H1 (cell line): ENCODE data around the gene CLIC3. TPM values are rescaled to one million over a fixed set of nuclear protein-coding genes. Genes with fewer than 3 reads are reported as not detected.

Experiments
- CTCF ChIA-PET: fragments of 300-600 bp; sonication (Branson Sonifier 250); formaldehyde crosslinking; loops from one replicate; lab custom pipeline; 2021; ENCODE audit not compliant: partially characterized antibody; lab: Charles Lee
- POLR2A ChIA-PET: fragments of 300-600 bp; sonication (Branson Sonifier 250); formaldehyde crosslinking; loops from one replicate; lab custom pipeline; 2021; ENCODE audit warnings: inconsistent platforms; ENCODE audit not compliant: partially characterized antibody; lab: Charles Lee
- DNase-seq, 2 experiments: peaks; one replicate each; pipeline versions ENCODE4 v3.0.0 to v3.0.0-alpha.2; 2010 to 2022; ENCODE audit warnings: low spot score in 2 of 2, low read depth in 1 of 2, mixed read lengths in 1 of 2
- FAIRE-seq: peaks from 2 replicates; lab custom pipeline; 2011; peaks lifted over from hg19 to GRCh38; lab: Jason Lieb, UNC
- H2AFZ ChIP-seq: 2 replicates; pipeline ENCODE4 v1.8.1; 2012; ENCODE audit warnings: low read length, inconsistent platforms
- H2AK5ac ChIP-seq: 2 replicates; pipeline ENCODE4 v1.6.1; 2013; ENCODE audit warnings: low read depth, low read length
- H2BK120ac ChIP-seq: replicated peaks from 2 replicates; pipeline ENCODE3; 2013; ENCODE audit warnings: low read depth, low read length, inconsistent platforms
- H2BK12ac ChIP-seq: 2 replicates; pipeline ENCODE4 v1.6.1; 2013; ENCODE audit warnings: low read depth, low read length
- H2BK15ac ChIP-seq: 2 replicates; pipeline ENCODE4 v1.6.1; 2013; ENCODE audit warnings: low read length
- H2BK20ac ChIP-seq: 2 replicates; pipeline ENCODE4 v1.6.1; 2013; ENCODE audit warnings: low read length
- H2BK5ac ChIP-seq: 2 replicates; pipeline ENCODE4 v1.6.1; 2013; ENCODE audit warnings: low read depth, low read length
- H3K14ac ChIP-seq: 2 replicates; pipeline ENCODE4 v1.6.1; 2013; ENCODE audit warnings: inconsistent platforms; ENCODE audit not compliant: insufficient read length
- H3K18ac ChIP-seq: 2 replicates; pipeline ENCODE4 v1.6.1; 2013; ENCODE audit warnings: low read length; ENCODE audit errors: extremely low read depth
- H3K23ac ChIP-seq: 2 replicates; pipeline ENCODE4 v1.6.1; 2013; ENCODE audit warnings: inconsistent platforms; ENCODE audit not compliant: insufficient read length
- H3K23me2 ChIP-seq: 2 replicates; pipeline ENCODE4 v1.6.1; 2013; ENCODE audit warnings: low read depth, low read length
- H3K27ac ChIP-seq: 2 replicates; pipeline ENCODE4 v1.6.1; 2011; ENCODE audit warnings: low read depth, low read length, inconsistent platforms
- H3K27me3 ChIP-seq, 4 experiments: replicated peaks in 1 of 4; 1 replicate in 1 of 4; 2 replicates in 3 of 4; pipeline versions ENCODE4 v1.6.1 to v1.8.1; 2011 to 2013; ENCODE audit warnings: low read length in 3 of 4, mild to moderate bottlenecking in 3 of 4, inconsistent platforms in 2 of 4, mixed read lengths in 2 of 4, moderate library complexity in 1 of 4; ENCODE audit not compliant: control insufficient read depth in 3 of 4, insufficient read depth in 3 of 4; ENCODE audit errors: extremely low read depth in 1 of 4
- H3K36me3 ChIP-seq, 4 experiments: 2 replicates each; pipeline versions ENCODE4 v1.6.1 to v1.8.1; 2011 to 2013; ENCODE audit warnings: mild to moderate bottlenecking in 4 of 4, low read length in 3 of 4, moderate library complexity in 2 of 4, control low read depth in 1 of 4, inconsistent platforms in 1 of 4; ENCODE audit not compliant: insufficient read depth in 4 of 4, control insufficient read depth in 2 of 4
- H3K4ac ChIP-seq: replicated peaks from 2 replicates; pipeline ENCODE3; 2013; ENCODE audit warnings: low read length, low read depth, mixed read lengths, inconsistent platforms; ENCODE audit not compliant: insufficient read length
- H3K4me1 ChIP-seq, 4 experiments: replicated peaks in 1 of 4; 1 replicate in 1 of 4; 2 replicates in 3 of 4; pipeline versions ENCODE4 v1.6.1 to v1.8.1; 2011 to 2013; ENCODE audit warnings: low read length in 3 of 4, inconsistent platforms in 2 of 4, mixed read lengths in 1 of 4; ENCODE audit not compliant: insufficient read depth in 4 of 4, control insufficient read depth in 3 of 4
- H3K4me2 ChIP-seq, 2 experiments: 2 replicates each; pipeline versions ENCODE4 v1.6.1 to v1.8.1; 2011 to 2013; ENCODE audit warnings: low read depth in 2 of 2, low read length in 2 of 2, control low read depth in 1 of 2, inconsistent platforms in 1 of 2, mild to moderate bottlenecking in 1 of 2; ENCODE audit not compliant: insufficient read depth in 1 of 2
- H3K4me3 ChIP-seq, 4 experiments: fragments of 200-600, 300-600 bp in 1 of 4; sonication (generic), shearing (Covaris generic), sonication (Bioruptor Twin) in 1 of 4; 2 replicates each; pipeline versions ENCODE4 v1.5.1 to v1.8.1; 2011 to 2016; ENCODE audit warnings: low read length in 4 of 4, low read depth in 3 of 4, control low read depth in 2 of 4, inconsistent platforms in 2 of 4, mild to moderate bottlenecking in 2 of 4, mixed read lengths in 1 of 4, moderate library complexity in 1 of 4; ENCODE audit not compliant: insufficient read depth in 2 of 4; ENCODE audit errors: extremely low read depth in 1 of 4
- H3K56ac ChIP-seq: replicated peaks from 2 replicates; pipeline ENCODE3; 2013; ENCODE audit warnings: low read depth, mild to moderate bottlenecking, mixed read lengths, low read length, inconsistent platforms; ENCODE audit not compliant: insufficient read length
- H3K79me1 ChIP-seq: 2 replicates; pipeline ENCODE4 v1.6.1; 2013; ENCODE audit warnings: low read depth, low read length, control low read depth
- H3K79me2 ChIP-seq, 2 experiments: 2 replicates each; pipeline versions ENCODE4 v1.6.1 to v1.8.1; 2012 to 2013; ENCODE audit warnings: low read length in 2 of 2, mild to moderate bottlenecking in 2 of 2, inconsistent platforms in 1 of 2; ENCODE audit not compliant: insufficient read depth in 2 of 2, control insufficient read depth in 1 of 2
- H3K9ac ChIP-seq, 4 experiments: replicated peaks in 1 of 4; 1 replicate in 1 of 4; 2 replicates in 3 of 4; pipeline versions ENCODE4 v1.6.1 to v1.8.1; 2011 to 2013; ENCODE audit warnings: low read depth in 3 of 4, low read length in 3 of 4, control low read depth in 2 of 4, mild to moderate bottlenecking in 2 of 4, moderate library complexity in 2 of 4, inconsistent platforms in 1 of 4; ENCODE audit errors: extremely low read depth in 1 of 4
- H3K9me3 ChIP-seq, 2 experiments: 2 replicates each; pipeline versions ENCODE4 v1.6.1 to v1.8.1; 2012 to 2013; ENCODE audit warnings: mild to moderate bottlenecking in 2 of 2, moderate library complexity in 2 of 2, control low read depth in 1 of 2, inconsistent platforms in 1 of 2, low read depth in 1 of 2, low read length in 1 of 2, mixed read lengths in 1 of 2; ENCODE audit not compliant: insufficient read depth in 2 of 2
- H4K20me1 ChIP-seq, 2 experiments: replicated peaks in 1 of 2; 2 replicates each; pipeline versions ENCODE3 to v1.8.1; 2011 to 2013; ENCODE audit warnings: inconsistent platforms in 2 of 2, low read length in 2 of 2, mild to moderate bottlenecking in 1 of 2; ENCODE audit not compliant: insufficient read depth in 2 of 2, control insufficient read depth in 1 of 2
- H4K5ac ChIP-seq: 2 replicates; pipeline ENCODE4 v1.6.1; 2013; ENCODE audit warnings: low read length, low read depth, mixed read lengths, inconsistent platforms; ENCODE audit not compliant: insufficient read length
- H4K8ac ChIP-seq: 2 replicates; pipeline ENCODE4 v1.8.0; 2013; ENCODE audit warnings: mild to moderate bottlenecking, moderate library complexity, low read length, inconsistent platforms; ENCODE audit not compliant: insufficient read depth; ENCODE audit errors: extremely low read depth
- H4K91ac ChIP-seq: replicated peaks from 2 replicates; pipeline ENCODE3; 2013; ENCODE audit warnings: low read length, mixed read lengths, inconsistent platforms; ENCODE audit not compliant: insufficient read length
- ATF3 ChIP-seq: IDR thresholded peaks from 2 replicates; pipeline ENCODE4 v1.6.1; 2011; ENCODE audit warnings: low read depth, mild to moderate bottlenecking, low read length; ENCODE audit not compliant: insufficient read depth
- BRCA1 ChIP-seq: IDR thresholded peaks from 2 replicates; pipeline ENCODE4 v1.6.1; 2012; ENCODE audit warnings: low read depth, low read length, improper control_type of control experiment
- CBX5 ChIP-seq: fragments of 300-800, 300-1000 bp; sonication (generic); IDR thresholded peaks from 2 replicates; pipeline ENCODE4 v1.7.1; 2016; ENCODE audit warnings: antibody characterized with exemption, low read length, low read depth
- CHD1 ChIP-seq: IDR thresholded peaks from 2 replicates; pipeline ENCODE4 v1.6.1; 2012; ENCODE audit warnings: low read depth, low read length, improper control_type of control experiment
- CREB1 ChIP-seq: IDR thresholded peaks from 2 replicates; pipeline ENCODE4 v1.6.1; 2012; ENCODE audit warnings: inconsistent platforms
- CTBP2 ChIP-seq: IDR thresholded peaks from 2 replicates; pipeline ENCODE4 v1.7.0; 2011; ENCODE audit warnings: borderline replicate concordance, mild to moderate bottlenecking, moderate library complexity, mixed read lengths, low read length; ENCODE audit not compliant: insufficient read depth, insufficient read length
- KDM4A ChIP-seq: IDR thresholded peaks from one replicate; pipeline ENCODE4 v1.7.1; 2012; ENCODE audit warnings: low read depth, mild to moderate bottlenecking, moderate library complexity, low read length, inconsistent platforms; ENCODE audit not compliant: severe bottlenecking
- POLR2A ChIP-seq, 2 experiments: IDR thresholded peaks; 1 replicate in 1 of 2; 2 replicates in 1 of 2; pipeline ENCODE4 v1.6.1; 2011; ENCODE audit warnings: low read depth in 2 of 2, low read length in 2 of 2, mild to moderate bottlenecking in 2 of 2; ENCODE audit errors: control extremely low read depth in 1 of 2
- POLR2AphosphoS5 ChIP-seq: IDR thresholded peaks from 2 replicates; pipeline ENCODE4 v1.6.1; 2011; ENCODE audit warnings: low read depth, low read length
- POU5F1 ChIP-seq: IDR thresholded peaks from 2 replicates; pipeline ENCODE4 v1.6.1; 2011; ENCODE audit warnings: low read depth, mild to moderate bottlenecking, low read length, moderate library complexity
- SIRT6 ChIP-seq: IDR thresholded peaks from one replicate; pipeline ENCODE4 v1.7.1; 2012; ENCODE audit warnings: low read length, inconsistent platforms
- SIX5 ChIP-seq: IDR thresholded peaks from 2 replicates; pipeline ENCODE4 v1.6.1; 2011; ENCODE audit warnings: mild to moderate bottlenecking, low read depth, low read length
- SP4 ChIP-seq: IDR thresholded peaks from 2 replicates; pipeline ENCODE4 v1.6.1; 2012; ENCODE audit warnings: low read length, inconsistent platforms
- TBP ChIP-seq: IDR thresholded peaks from 2 replicates; pipeline ENCODE4 v1.6.1; 2011; ENCODE audit warnings: low read depth, low read length, improper control_type of control experiment
- TEAD4 ChIP-seq: IDR thresholded peaks from 2 replicates; pipeline ENCODE4 v1.6.1; 2012; ENCODE audit warnings: low read depth, low read length, inconsistent platforms, mixed read lengths
- WGBS, 2 experiments: shearing (Covaris generic) in 1 of 2; methylation state at CpG; one replicate each; pipeline versions ENCODE4 v1.1.6 to v1.1.7; 2013 to 2015; ENCODE audit warnings: low lambda C conversion rate in 2 of 2, mixed read lengths in 2 of 2, inconsistent platforms in 1 of 2, low coverage in 1 of 2, missing lambda C conversion rate in 1 of 2; ENCODE audit not compliant: insufficient replicate concordance in 2 of 2, insufficient coverage in 1 of 2, insufficient read length in 1 of 2; ENCODE audit errors: extremely low coverage in 1 of 2, missing lambda C conversion rate in 1 of 2; 5-methylcytosine and 5-hydroxymethylcytosine counted together
- polyA plus RNA-seq, 7 experiments: library from polyadenylated mRNA; depleted of rRNA in 3 of 7; stranded (reverse) in 5 of 7; unstranded in 2 of 7; fragments of >200 nt in 5 of 7; fragments of 200-250 nt in 2 of 7; gene quantifications; 1 replicate in 5 of 7; 2 replicates in 1 of 7; 4 replicates in 1 of 7; pipeline versions ENCODE4 v1.2.1 to v1.2.3, GENCODE V29; 2011 to 2013; ENCODE audit warnings: missing spikeins in 2 of 7, mixed read lengths in 2 of 7
- total RNA-seq: library from RNA; stranded (reverse); fragmentation: NEBNext Ultra II Directional; extraction: Animal tissue kit (Norgen Biotek cat#: 25700); gene quantifications from 2 replicates; pipeline ENCODE4 v1.2.1, GENCODE V29; 2021

Gene CLIC3
- total and polyA plus RNA-seq, 2 of the 8 experiments (the other 6 are each of a cell fraction or from before 2014, with no cell fraction given): 0.12 TPM; not detected in 1

GRCh38 chr9:136957461-136957860 is 38.9 kb downstream of the CLIC3 start:
- Histone ChIP-seq H3K4ac (no peak overlapping the region), H2AK5ac (no peak overlapping the region), H2AFZ (no peak overlapping the region), H3K4me2 (no peak overlapping the region), H4K20me1 (peaks cover 0 to 6% of the 10 kb centered on the region in 2 experiments), H3K9ac (no peak overlapping the region), H3K4me3 (no peak overlapping the region), H2BK5ac (no peak overlapping the region), H4K8ac (no peak overlapping the region; the same call in 1 of the 2 replicates), H3K9me3 (no peaks in the 10 kb centered on the region), H3K79me1 (no peaks in the 10 kb centered on the region), H3K18ac (no peak overlapping the region), H2BK20ac (no peak overlapping the region), H3K14ac (no peak overlapping the region), H3K56ac (no peak overlapping the region), H3K23ac (no peak overlapping the region), H2BK120ac (no peak overlapping the region), H2BK15ac (no peak overlapping the region), H3K23me2 (peaks cover 12% of the 10 kb centered on the region; the same call in 1 of the 2 replicates), H4K5ac (no peak overlapping the region), H3K79me2 (no peaks in the 10 kb centered on the region), H3K27ac (no peak overlapping the region), H3K36me3 (no peaks in the 10 kb centered on the region), H3K27me3 (no peaks in the 10 kb centered on the region), H2BK12ac (no peak overlapping the region), H4K91ac (no peak overlapping the region), H3K4me1 (peaks cover 0 to 2% (median 0%) of the 10 kb centered on the region in 4 experiments; a peak in 2 of 7 replicates)
- 100% methylated on average over 1 of the region's 1 CpG; no CpG with 5 or more reads in 1 of the 2 experiments for WGBS, 2 experiments
- DNase-seq (no peak), FAIRE-seq (no peak)
- POLR2A ChIA-PET: no interaction called here
- CTCF ChIA-PET: interaction anchor here (5.1 kb wide), 1 partner anchor 9 kb away, joined by 31 read pairs; no protein-coding TSS in a partner anchor
- no peak for TF ChIP-seq POU5F1
- TF ChIP-seq TBP: no peak
- TF ChIP-seq POLR2AphosphoS5: no peak
- TF ChIP-seq KDM4A: no peak
- no peak for TF ChIP-seq SIX5
- no peak for TF ChIP-seq TEAD4
- TF ChIP-seq SP4: no peak
- TF ChIP-seq CHD1: no peak
- TF ChIP-seq POLR2A (IDR thresholded peaks at IDR 0.05; ENCODE audit: control extremely low read depth in 1 of 2, low read depth in 2 of 2, low read length in 2 of 2): no peak
- no peak for TF ChIP-seq BRCA1
- no peak for TF ChIP-seq ATF3
- TF ChIP-seq CTBP2: no peak
- no peak for TF ChIP-seq SIRT6
- TF ChIP-seq CBX5: no peak
- TF ChIP-seq CREB1: no peak
